ENCODE measurements around the gene TEAD2.
"Not testable (repeated sequence)": the region's sequence is repeated elsewhere in the genome, so short reads cannot be mapped to it uniquely, and the experiment has no call there.

Gene TEAD2

DNA sequence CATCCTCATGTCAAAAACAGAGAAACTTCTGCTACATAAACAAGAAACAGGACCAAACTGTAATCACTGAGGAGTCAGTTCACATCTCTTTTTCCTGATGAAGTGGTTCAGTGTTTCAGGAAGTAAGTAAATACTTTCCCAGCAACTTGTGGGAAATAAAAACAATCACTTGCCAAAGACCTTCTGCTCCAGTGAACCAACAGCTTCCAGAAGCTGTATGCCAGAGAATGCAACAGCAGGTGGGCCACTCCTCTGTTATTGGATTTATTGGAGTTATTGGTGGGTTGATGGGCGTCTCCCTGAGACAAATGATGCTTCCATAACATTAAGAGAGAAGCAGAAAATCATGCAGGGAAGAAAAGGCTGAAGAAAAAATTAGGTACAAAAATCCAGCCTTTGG, 47.1 kb downstream of the TEAD2 start:
- DNase-seq (ENCODE audit: insufficient read length, low spot score) (no peak), FAIRE-seq (no peak)
- TF ChIP-seq, protein P1, sequence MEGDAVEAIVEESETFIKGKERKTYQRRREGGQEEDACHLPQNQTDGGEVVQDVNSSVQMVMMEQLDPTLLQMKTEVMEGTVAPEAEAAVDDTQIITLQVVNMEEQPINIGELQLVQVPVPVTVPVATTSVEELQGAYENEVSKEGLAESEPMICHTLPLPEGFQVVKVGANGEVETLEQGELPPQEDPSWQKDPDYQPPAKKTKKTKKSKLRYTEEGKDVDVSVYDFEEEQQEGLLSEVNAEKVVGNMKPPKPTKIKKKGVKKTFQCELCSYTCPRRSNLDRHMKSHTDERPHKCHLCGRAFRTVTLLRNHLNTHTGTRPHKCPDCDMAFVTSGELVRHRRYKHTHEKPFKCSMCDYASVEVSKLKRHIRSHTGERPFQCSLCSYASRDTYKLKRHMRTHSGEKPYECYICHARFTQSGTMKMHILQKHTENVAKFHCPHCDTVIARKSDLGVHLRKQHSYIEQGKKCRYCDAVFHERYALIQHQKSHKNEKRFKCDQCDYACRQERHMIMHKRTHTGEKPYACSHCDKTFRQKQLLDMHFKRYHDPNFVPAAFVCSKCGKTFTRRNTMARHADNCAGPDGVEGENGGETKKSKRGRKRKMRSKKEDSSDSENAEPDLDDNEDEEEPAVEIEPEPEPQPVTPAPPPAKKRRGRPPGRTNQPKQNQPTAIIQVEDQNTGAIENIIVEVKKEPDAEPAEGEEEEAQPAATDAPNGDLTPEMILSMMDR (IDR thresholded peaks at IDR 0.05; ENCODE audit: insufficient read depth, missing control alignments): no peak

DNA sequence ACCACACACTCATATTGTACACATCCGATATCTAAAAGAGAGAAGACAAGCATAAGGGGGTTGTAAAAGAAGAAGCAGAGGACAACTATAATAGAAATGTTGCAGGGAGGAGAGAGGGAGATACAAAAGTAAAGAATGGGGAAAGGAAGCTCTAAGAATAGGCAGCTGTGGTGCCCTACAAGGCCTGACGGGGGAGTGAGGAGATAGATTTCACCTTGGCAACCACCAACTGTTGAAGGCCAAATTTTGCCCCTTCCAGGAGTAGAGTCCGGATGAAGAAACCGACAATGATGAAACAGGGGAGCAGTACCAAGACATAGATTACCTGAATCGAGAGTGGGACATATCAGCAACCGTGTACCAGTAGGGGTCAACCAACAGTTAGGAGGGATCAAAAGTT, 53.1 kb downstream of the TEAD2 start:
- no peak for FAIRE-seq
- no peak for DNase-seq (ENCODE audit: insufficient read length, low spot score)
- TF ChIP-seq, protein P1 (IDR thresholded peaks at IDR 0.05; ENCODE audit: insufficient read depth, missing control alignments): no peak

DNA sequence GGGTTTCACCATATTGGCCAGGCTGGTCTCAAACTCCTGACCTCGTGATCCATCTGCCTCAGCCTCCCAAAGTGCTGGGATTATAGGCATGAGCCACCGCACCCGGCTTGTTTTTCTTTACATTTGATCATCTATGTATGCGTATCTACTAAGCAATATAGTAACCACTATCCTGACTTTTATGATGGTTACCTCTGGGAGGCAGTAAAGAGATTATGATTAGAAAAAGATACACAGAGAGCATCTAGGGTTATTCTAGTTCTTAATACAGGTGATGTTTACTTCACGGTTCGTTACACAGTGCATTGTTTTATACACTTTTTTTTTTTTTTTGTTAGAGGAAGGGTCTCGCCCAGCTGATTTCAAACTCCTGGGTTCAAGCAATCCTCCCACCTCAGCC, 55.5 kb downstream of the TEAD2 start:
- FAIRE-seq; DNase-seq (ENCODE audit: insufficient read length, low spot score): not testable (repeated sequence)

DNA sequence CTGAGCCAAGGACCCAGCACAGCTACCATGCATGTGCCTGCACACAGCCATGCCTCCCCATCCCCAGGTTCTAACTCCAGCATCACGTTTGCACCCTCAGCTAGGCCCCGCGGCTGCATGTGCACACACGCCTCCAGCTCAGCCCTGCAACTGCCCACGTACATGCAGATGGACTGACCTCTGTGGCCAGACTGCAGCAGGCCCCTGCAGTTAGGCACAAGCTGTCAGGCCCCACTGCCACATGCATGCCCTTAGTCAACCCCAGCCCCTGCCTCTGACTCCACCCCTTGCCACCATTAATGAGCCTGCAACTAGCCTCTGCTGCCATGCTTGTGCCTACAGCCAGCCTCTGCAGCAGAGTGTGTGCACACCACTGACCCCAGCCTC, 60.4 kb downstream of the TEAD2 start:
- TF ChIP-seq, protein P1 (IDR thresholded peaks at IDR 0.05; ENCODE audit: insufficient read depth, missing control alignments): no peak
- no peak for FAIRE-seq
- no peak for DNase-seq (ENCODE audit: insufficient read length, low spot score)

DNA sequence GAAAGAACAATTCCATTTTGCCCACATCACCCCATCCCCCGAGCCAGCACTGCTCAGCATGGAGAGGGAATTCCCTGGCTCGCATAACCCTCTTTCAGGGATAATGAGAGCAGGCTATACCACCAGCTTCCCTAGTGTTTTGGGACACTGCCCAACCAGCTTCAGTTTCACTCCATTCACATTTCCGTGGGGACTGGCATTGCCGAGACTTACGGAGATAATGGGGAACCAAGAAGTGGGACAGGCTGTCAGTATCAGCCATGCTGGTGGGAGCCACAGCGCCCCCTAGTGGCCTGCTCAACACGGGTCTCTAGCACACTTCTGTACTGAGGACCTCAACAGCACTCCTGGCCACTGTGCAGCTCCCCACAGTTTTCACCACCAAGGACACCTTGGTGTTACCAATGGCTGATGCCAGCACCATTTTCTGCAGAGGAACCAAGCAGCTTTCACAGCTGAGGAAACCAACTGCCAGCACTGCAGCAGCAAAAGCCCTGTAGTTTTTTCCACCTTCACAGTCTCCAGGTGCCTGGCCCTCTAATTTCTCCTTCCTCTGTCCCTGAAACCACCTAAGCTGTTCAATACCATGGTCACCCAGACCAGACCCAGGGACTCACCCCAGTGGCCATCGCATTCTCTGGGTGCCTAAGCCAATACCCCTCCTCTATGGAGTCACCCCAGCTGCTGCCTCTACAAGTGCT, 60.9 kb downstream of the TEAD2 start:
- DNase-seq (ENCODE audit: insufficient read length, low spot score) (peak; percentile 74), FAIRE-seq (no peak)
- TF ChIP-seq, protein P1 (IDR thresholded peaks at IDR 0.05; ENCODE audit: insufficient read depth, missing control alignments): peak; percentile 73

DNA sequence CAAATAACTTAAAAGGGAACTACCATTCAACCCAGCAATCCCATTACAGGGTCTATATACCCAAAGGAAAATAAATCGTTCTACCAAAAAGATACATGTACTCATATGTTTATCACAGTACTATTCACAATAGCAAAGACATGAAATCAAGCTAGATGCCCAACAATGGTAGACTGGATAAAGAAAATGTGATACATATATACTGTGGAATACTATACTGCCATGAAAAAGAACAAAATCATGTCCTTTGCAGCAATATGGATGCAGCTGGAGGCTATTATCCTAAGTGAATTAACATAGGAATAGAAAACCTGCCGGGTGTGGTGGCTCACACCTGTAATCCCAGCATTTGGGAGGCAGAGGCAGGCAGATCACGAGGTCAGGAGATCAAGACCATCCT, 63.6 kb downstream of the TEAD2 start:
- not testable (repeated sequence) for FAIRE-seq; DNase-seq (ENCODE audit: insufficient read length, low spot score)

DNA sequence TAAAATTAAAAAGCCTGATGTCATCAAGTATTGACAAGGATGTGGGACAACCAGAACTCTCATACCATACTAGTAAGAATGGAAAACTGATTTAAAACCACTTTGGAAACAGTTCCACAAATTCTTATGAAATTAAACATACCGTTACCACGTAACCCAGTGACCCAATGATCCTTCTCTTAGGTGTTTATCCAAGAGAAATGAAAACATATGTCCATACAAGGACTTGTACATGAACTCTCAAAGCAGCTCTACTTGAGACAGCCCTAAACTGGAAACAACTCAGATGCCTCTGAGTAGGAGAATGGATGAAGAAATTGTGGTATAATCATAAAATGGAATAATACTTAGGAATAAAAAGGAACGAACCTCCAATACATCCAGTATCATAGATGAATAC, 64.8 kb downstream of the TEAD2 start:
- no peak for FAIRE-seq
- TF ChIP-seq, protein P1 (IDR thresholded peaks at IDR 0.05; ENCODE audit: insufficient read depth, missing control alignments): no peak

DNA sequence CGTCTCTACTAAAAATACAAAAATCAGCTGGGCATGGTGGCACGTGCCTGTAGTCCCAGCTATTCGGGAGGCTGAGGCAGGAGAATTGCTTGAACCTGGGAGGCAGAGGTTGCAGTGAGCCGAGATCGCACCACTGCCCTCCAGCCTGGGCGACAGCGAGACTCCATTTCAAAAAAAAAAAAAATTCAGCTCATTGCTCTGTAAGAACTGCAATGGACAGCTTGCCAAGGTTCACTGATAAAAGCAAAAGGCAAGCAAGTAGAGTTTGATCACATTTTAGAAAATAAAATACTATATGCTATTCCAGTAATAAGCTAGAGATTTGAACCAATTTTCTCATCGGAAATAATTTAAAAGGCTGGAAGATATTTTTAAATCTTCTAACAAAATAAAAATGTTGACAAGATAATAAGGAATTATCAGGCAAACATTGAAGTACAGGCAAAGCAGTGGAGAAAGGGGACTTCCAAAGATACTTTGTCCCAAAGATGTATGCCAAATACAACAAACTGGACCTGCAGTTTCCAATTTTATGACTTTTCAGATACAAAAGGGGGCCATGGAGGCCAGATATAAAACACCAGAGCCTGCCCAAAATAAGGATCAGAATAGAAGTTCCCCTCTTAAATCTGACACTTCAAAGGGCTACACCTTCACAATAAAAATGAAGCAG, 66.9 kb downstream of the TEAD2 start:
- DNase-seq (ENCODE audit: insufficient read length, low spot score): no peak
- no peak for FAIRE-seq
- TF ChIP-seq, protein P1 (IDR thresholded peaks at IDR 0.05; ENCODE audit: insufficient read depth, missing control alignments): no peak

More for the DNA sequence above, 64.8 kb downstream of the TEAD2 start:
- DNase-seq (ENCODE audit: insufficient read length, low spot score): no peak
